SIG-M5 treated with dmso at 0.1 percent for 504 hours (cell line): ENCODE data around the gene OR2M2.

Experiments used
- DNase-seq: peaks from one replicate; lab custom pipeline; 2025; ENCODE audit not compliant: unreplicated experiment; lab: John Stamatoyannopoulos, UW

Gene OR2M2

GRCh38 chr1:248174521-248174920, at the start of gene OR2M2:
OR2M2 (plus strand) TSS chr1:248174821; CDS start chr1:248179986, 5,165 bp downstream.
- DNase-seq = no peak

GRCh38 chr1:248127653-248128052, 47.0 kb upstream of the OR2M2 start:
- DNase-seq = no peak

- DNase-seq = no peak
These were observed 37.8 kb upstream of the OR2M2 start for GRCh38 chr1:248136811-248137210.

GRCh38 chr1:248140846-248141245, 33.8 kb upstream of the OR2M2 start:
- no peak for DNase-seq

- DNase-seq = no peak
These were observed 31.3 kb upstream of the OR2M2 start for GRCh38 chr1:248143311-248143710.

- no peak for DNase-seq
These were observed 30.0 kb upstream of the OR2M2 start, which contains the start of gene OR2M5 for GRCh38 chr1:248144513-248145198. OR2M5 (plus strand) TSS chr1:248145148; CDS start chr1:248145148, 0 bp downstream.

GRCh38 chr1:248152056-248152827, 22.4 kb upstream of the OR2M2 start:
- DNase-seq = no peak

GRCh38 chr1:248155927-248156326, 18.7 kb upstream of the OR2M2 start:
- DNase-seq = no peak

GRCh38 chr1:248158758-248159157, 15.9 kb upstream of the OR2M2 start:
- DNase-seq = no peak

GRCh38 chr1:248164031-248164430, 10.6 kb upstream of the OR2M2 start:
- no peak for DNase-seq

GRCh38 chr1:248165186-248165585, 9.4 kb upstream of the OR2M2 start:
- DNase-seq = no peak

GRCh38 chr1:248183996-248184395, 9.4 kb downstream of the OR2M2 start:
- DNase-seq = no peak

- no peak for DNase-seq
These were observed 12.7 kb downstream of the OR2M2 start for GRCh38 chr1:248187363-248187762.

- no peak for DNase-seq
These were observed 14.4 kb downstream of the OR2M2 start for GRCh38 chr1:248189026-248189425.

GRCh38 chr1:248194117-248194516, 19.5 kb downstream of the OR2M2 start:
- DNase-seq = no peak

GRCh38 chr1:248196965-248197364, 22.3 kb downstream of the OR2M2 start, which contains the start of gene OR2M3:
OR2M3 (plus strand) TSS chr1:248197265; CDS start chr1:248203068, 5,803 bp downstream.
- no peak for DNase-seq

- no peak for DNase-seq
These were observed 41.3 kb downstream of the OR2M2 start for GRCh38 chr1:248215880-248216279.

- no peak for DNase-seq
These were observed 50.9 kb downstream of the OR2M2 start for GRCh38 chr1:248225537-248225936.

GRCh38 chr1:248229360-248229908, 54.8 kb downstream of the OR2M2 start:
- DNase-seq = no peak
